Panc1 (cell line): ENCODE measurements around the gene CDH23.

Experiments used
- POLR2AphosphoS5 ChIP-seq: IDR thresholded peaks from 2 replicates; pipeline ENCODE4 v1.6.1; 2012; ENCODE audit warnings: mild to moderate bottlenecking, low read depth, low read length, moderate library complexity
- TF ChIP-seq, protein P1 (sequence below): fragments of 450-650 bp; IDR thresholded peaks from 2 replicates; pipeline ENCODE4 v1.5.1; 2017; ENCODE audit warnings: mild to moderate bottlenecking
- TF ChIP-seq, protein P2 (sequence below), 2 experiments: IDR thresholded peaks; 2 replicates each; pipeline ENCODE4 v1.6.1; 2011 to 2012; ENCODE audit warnings: low read depth in 2 of 2, control low read depth in 1 of 2, low read length in 1 of 2, mild to moderate bottlenecking in 1 of 2, moderate library complexity in 1 of 2; ENCODE audit not compliant: insufficient read depth in 1 of 2

DNA sequence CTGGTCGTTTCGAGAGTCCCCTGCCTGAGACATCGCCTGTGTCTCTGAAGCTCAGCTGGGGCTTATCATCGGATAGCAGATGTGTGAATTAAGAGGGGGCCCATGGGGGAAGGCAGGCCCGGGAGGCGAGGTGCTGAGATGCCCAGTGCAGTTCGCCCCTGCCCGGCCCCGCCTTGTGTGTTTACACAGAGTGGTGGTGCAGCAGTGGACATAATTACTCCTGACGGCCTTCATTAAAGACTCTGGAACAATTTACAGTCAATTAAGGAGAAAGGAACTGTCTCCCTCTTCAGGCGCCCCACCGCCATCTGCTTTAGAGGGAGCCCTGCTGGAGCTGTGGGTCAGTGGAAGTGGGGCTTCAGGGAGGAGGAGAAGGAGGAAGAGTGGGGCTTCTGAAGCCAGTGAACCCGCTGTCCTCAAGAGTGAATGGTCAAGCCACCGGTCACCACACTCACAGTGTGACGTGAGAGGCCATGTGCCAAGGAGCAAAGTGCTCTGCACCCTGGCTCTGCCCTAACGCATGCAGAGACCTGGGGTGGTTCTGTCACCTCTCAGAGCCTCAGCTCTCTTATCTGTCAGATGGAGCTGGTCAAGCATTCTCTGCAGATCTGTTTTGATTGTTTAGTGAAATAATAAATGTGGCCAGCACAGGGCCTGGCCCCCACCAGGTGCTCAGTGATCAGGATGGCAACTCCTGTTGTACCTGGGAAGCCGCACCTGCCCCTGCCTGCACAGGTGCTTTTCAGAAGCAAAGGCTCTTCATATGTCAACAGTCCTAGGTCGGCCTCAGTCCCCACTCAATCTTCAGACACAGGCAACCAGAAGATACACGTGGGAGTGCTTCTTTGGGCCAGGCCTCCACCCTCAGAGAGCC, 65.6 kb downstream of the CDH23 start:
- TF ChIP-seq, protein P1, sequence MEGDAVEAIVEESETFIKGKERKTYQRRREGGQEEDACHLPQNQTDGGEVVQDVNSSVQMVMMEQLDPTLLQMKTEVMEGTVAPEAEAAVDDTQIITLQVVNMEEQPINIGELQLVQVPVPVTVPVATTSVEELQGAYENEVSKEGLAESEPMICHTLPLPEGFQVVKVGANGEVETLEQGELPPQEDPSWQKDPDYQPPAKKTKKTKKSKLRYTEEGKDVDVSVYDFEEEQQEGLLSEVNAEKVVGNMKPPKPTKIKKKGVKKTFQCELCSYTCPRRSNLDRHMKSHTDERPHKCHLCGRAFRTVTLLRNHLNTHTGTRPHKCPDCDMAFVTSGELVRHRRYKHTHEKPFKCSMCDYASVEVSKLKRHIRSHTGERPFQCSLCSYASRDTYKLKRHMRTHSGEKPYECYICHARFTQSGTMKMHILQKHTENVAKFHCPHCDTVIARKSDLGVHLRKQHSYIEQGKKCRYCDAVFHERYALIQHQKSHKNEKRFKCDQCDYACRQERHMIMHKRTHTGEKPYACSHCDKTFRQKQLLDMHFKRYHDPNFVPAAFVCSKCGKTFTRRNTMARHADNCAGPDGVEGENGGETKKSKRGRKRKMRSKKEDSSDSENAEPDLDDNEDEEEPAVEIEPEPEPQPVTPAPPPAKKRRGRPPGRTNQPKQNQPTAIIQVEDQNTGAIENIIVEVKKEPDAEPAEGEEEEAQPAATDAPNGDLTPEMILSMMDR = no peak
- TF ChIP-seq, protein P2, sequence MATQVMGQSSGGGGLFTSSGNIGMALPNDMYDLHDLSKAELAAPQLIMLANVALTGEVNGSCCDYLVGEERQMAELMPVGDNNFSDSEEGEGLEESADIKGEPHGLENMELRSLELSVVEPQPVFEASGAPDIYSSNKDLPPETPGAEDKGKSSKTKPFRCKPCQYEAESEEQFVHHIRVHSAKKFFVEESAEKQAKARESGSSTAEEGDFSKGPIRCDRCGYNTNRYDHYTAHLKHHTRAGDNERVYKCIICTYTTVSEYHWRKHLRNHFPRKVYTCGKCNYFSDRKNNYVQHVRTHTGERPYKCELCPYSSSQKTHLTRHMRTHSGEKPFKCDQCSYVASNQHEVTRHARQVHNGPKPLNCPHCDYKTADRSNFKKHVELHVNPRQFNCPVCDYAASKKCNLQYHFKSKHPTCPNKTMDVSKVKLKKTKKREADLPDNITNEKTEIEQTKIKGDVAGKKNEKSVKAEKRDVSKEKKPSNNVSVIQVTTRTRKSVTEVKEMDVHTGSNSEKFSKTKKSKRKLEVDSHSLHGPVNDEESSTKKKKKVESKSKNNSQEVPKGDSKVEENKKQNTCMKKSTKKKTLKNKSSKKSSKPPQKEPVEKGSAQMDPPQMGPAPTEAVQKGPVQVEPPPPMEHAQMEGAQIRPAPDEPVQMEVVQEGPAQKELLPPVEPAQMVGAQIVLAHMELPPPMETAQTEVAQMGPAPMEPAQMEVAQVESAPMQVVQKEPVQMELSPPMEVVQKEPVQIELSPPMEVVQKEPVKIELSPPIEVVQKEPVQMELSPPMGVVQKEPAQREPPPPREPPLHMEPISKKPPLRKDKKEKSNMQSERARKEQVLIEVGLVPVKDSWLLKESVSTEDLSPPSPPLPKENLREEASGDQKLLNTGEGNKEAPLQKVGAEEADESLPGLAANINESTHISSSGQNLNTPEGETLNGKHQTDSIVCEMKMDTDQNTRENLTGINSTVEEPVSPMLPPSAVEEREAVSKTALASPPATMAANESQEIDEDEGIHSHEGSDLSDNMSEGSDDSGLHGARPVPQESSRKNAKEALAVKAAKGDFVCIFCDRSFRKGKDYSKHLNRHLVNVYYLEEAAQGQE (IDR thresholded peaks at IDR 0.05; ENCODE audit: insufficient read depth in 1 of 2, low read depth in 2 of 2, low read length in 1 of 2) = no peak
- TF ChIP-seq POLR2AphosphoS5 = no peak
